GM19452 (cell line): Measurements from ENCODE around the gene C2orf42.
"Not testable (repeated sequence)": the region's sequence is repeated elsewhere in the genome, so short reads cannot be mapped to it uniquely, and the experiment has no call there.

Source experiments
- ATAC-seq: cut with Tn5 transposase; IDR thresholded peaks from one replicate; pipeline ENCODE4 v1.9.1; 2021; ENCODE audit not compliant: unreplicated experiment

C2orf42 gene

GRCh38 chr2:70190418-70191243 lies at the start of gene C2orf42:
TSS of gene C2orf42 (minus strand) at chr2:70191019. CDS start at chr2:70181985, 9,034 bp downstream.
- ATAC-seq, result peak; percentile 82

DNA sequence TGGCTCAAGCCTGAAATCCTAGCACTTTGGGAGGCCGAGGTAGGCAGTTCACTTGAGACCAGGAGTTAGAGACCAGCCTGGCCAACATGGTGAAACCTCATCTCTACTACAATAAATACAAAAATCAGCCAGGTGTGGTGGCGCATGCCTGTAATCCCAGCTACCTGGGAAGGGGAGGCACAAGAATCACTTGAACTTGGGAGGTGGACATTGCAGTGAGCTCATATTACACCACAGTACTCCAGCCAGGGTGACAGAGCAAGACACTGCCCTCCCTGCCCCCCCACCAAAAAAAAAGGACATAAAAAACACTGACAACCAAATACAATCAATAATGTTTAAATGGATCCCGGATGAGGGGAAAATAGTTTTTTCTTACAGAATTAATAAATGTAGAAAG lies 49.8 kb upstream of the C2orf42 start:
- no peak for ATAC-seq

DNA sequence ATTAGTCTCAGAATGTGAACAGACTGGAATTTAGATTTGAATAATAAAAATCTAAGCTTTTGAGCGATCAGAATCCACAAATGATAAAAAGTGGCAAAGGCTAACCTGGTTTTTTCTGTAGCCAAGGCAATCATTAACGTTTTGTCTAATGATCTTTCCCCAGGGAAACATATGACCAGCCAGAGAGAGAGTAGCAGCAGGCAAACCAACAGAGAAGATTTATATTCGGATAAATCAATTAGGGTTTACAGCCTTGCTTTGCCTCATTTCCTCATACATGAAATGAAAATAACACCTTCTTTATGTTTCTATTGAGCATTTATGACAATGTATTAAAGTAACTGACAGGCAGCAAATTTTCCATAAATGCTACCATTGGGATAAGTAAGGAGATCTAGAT lies 43.1 kb upstream of the C2orf42 start:
- ATAC-seq, result no peak

DNA sequence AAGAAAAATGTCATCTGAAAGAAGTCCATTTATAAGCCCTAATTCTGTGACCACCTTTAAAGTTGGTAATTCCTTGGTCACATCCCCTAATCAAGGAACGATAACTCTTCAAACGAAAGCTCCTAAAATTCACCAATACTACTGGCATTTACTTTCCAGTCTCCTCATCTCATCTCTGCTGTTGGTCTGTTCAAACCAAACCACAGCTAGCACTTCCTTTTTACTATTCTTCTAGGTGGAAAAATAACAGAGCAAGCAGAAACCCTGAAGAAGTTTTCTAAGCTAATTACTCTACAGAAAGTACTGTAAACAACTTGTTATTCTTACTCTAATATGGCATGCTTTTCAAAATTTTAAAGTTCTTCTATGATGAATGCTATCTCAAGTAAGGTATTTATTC lies 36.0 kb upstream of the C2orf42 start:
- no peak for ATAC-seq

DNA sequence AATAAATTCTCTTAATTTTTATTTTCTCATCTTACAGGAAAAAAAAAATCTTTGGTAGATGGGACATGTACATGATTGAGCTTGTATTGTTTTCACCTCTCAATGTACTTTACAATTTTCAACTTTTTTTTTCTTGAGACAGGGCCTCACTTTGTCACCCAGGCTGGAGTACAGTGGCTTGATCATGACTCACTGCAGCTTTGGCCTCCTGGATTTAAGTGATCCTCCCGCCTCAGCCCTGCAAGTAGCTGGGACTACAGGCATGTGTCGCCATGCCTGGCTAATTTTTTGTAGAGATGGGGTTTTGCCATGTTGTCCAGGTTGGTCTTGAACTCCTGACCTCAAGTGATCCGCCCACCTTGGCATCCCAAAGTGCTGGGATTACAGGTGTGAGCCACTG lies 32.5 kb upstream of the C2orf42 start:
- ATAC-seq, result not testable (repeated sequence)

DNA sequence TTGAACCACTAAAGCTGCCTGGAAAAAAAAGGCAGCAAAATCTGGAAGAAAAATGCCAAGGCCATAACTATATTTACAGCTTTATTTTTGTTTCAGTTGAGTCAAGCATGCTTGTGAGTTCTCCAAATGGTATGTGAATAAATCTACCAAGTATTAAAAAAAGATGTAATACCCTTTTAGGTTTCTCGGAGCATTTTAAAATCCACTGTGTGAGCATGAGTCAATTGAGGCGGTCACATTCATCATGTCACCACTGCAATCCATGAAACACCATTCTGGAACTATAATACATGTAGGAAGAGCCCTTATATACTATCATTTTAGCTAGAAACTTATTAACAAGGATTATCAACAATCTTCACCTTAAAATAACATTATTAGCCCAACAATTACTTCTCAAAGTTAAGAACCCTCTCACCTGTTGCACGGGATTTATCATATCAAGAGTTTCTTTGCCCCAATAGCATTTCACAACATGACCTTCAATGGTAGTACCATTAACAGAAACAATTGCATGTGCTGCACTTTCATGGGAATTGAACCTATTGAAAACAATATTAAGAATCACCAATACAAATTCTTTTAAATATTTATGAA lies 24.2 kb upstream of the C2orf42 start:
- ATAC-seq, result no peak

DNA sequence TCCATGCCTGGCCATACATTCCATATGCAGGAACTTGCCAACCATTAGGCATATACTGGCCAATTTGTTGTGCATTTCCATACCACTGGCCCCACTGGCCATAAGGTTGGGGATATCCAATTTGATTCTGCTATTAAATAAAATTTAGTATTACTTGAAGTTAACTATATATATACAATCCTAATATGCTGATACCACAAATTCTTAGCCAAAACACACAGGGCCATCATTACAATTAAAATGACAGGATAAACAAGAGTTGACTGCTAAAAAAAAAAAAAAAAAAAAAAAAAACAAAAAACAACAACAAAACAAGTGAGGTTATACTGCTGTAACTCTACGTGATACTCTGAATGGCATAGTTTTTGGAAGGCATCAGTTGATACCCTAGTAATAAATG lies 23.5 kb upstream of the C2orf42 start:
- no peak for ATAC-seq

DNA sequence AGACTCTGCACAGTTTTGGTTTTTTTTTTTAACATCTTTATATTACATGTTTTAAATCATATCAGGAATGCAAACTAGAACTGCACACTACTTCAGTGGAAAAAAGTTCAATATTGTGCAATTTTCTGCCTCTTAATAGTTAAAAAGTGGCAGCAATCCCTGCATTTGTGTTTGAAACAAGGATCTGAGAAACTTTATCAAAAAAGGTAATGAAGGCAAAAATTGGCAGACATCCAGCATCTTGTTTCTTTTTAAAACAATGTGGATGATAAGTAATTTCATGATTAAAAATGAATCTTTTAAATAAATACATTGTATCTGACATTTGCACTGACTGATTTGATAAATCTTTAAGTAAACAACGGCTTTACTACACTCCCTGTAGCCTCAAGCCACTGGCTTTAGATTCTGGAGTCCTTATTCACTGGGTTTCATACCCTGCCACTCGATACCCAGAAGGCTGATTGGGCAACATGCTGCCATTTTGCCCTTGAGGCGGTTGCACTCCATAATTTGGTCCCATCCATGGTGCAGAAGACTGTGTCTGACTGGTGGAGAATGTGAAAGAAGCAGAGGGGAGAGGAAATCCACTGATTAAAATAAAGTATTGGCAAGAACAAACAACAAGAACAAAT lies 21.6 kb upstream of the C2orf42 start:
- ATAC-seq, result no peak

- ATAC-seq, result no peak
Measured at GRCh38 chr2:70211595-70211994, 20.8 kb upstream of the C2orf42 start.

DNA sequence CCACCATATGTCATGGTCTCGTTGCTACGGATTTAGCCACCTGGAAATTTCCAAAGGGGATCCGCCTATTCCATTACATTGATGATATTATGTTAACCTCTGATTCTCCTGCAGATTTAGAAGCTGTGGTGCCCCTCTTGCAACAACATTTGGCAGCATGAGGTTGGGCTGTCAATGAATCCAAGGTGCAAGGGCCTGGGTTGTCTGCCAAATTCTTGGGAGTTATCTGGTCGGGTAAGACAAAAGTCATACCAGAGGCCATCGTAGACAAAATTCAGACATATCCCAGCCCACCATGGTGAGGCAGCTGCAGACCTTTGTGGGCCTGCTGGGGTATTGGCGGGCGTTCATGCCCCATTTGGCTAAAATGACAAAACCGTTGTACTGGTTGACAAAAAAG lies 13.6 kb upstream of the C2orf42 start:
- ATAC-seq, result no peak

GRCh38 chr2:70203086-70203485 lies 12.3 kb upstream of the C2orf42 start:
- no peak for ATAC-seq

GRCh38 chr2:70202236-70202806 lies 11.5 kb upstream of the C2orf42 start:
- ATAC-seq, result no peak

GRCh38 chr2:70201831-70202230 lies 11.0 kb upstream of the C2orf42 start:
- no peak for ATAC-seq

GRCh38 chr2:70201225-70201768 lies 10.5 kb upstream of the C2orf42 start:
- ATAC-seq, result no peak

GRCh38 chr2:70199320-70199864 lies 8.6 kb upstream of the C2orf42 start:
- no peak for ATAC-seq

GRCh38 chr2:70192516-70192915 lies 1.7 kb upstream of the C2orf42 start:
- no peak for ATAC-seq

- no peak for ATAC-seq
Measured at GRCh38 chr2:70191244-70191735, 471 bp upstream of the C2orf42 start.

GRCh38 chr2:70188460-70188859 lies 2.4 kb downstream of the C2orf42 start:
- no peak for ATAC-seq

- not testable (repeated sequence) for ATAC-seq
Measured at GRCh38 chr2:70187170-70187569, 3.6 kb downstream of the C2orf42 start.

- no peak for ATAC-seq
Measured at GRCh38 chr2:70182689-70183088, 8.1 kb downstream of the C2orf42 start.

- ATAC-seq, result peak; percentile 72
Measured at GRCh38 chr2:70181363-70181956, 9.4 kb downstream of the C2orf42 start.
